LNCAP (cell line): ENCODE data around the gene PTGR3.

ENCODE experiments used
- CTCF ChIP-seq: fragments of 450-650 bp; IDR thresholded peaks from 2 replicates; pipeline ENCODE4 v1.5.1; 2017; ENCODE audit warnings: mild to moderate bottlenecking

The PTGR3 gene

GRCh38 chr18:75216911-75217689, 8.2 kb upstream of the PTGR3 start:
- no peak for TF ChIP-seq CTCF

GRCh38 chr18:75216212-75216910, 7.4 kb upstream of the PTGR3 start:
- TF ChIP-seq CTCF = no peak

GRCh38 chr18:75215663-75216062, 6.7 kb upstream of the PTGR3 start:
- TF ChIP-seq CTCF = no peak

- TF ChIP-seq CTCF = no peak
Measured at GRCh38 chr18:75214766-75215510, 6.0 kb upstream of the PTGR3 start.

- TF ChIP-seq CTCF = no peak
Measured at GRCh38 chr18:75214332-75214690, 5.4 kb upstream of the PTGR3 start.

- no peak for TF ChIP-seq CTCF
Measured at GRCh38 chr18:75213611-75214331, 4.8 kb upstream of the PTGR3 start.

GRCh38 chr18:75212751-75213090, 3.8 kb upstream of the PTGR3 start:
- TF ChIP-seq CTCF = no peak
